Activated CD8-positive, alpha-beta memory T cell treated with anti-CD3 and anti-CD28 coated beads for 4 hours (primary cell): ENCODE data around the gene MTM1.

Source experiments
- DNase-seq, 2 donors: peaks; one replicate each; pipeline ENCODE4 v3.0.0-alpha.2; 2020; ENCODE audit warnings: low read depth in 2 of 2

MTM1 gene

GRCh38 chrX:150664290-150664689, 95.9 kb downstream of the MTM1 start:
- DNase-seq = no peak

GRCh38 chrX:150676221-150676620, 107.8 kb downstream of the MTM1 start:
- no peak for DNase-seq

- no peak for DNase-seq
Measured at GRCh38 chrX:150680974-150681373, 112.6 kb downstream of the MTM1 start.

- DNase-seq = no peak
Measured at GRCh38 chrX:150683112-150683511, 114.7 kb downstream of the MTM1 start.

- no peak for DNase-seq
Measured at GRCh38 chrX:150683536-150684146, 115.2 kb downstream of the MTM1 start.

GRCh38 chrX:150688911-150689451, 120.6 kb downstream of the MTM1 start:
- no peak for DNase-seq

- no peak for DNase-seq
Measured at GRCh38 chrX:150690126-150690525, 121.7 kb downstream of the MTM1 start.

- DNase-seq = no peak
Measured at GRCh38 chrX:150692296-150692695, 123.9 kb downstream of the MTM1 start.

GRCh38 chrX:150692831-150693724, 124.7 kb downstream of the MTM1 start, which contains the start of gene MTMR1:
MTMR1 (plus strand) TSS chrX:150693396; CDS start chrX:150693531, 135 bp downstream.
- DNase-seq = peak in 1 of 2 donors; percentile 23

GRCh38 chrX:150693725-150694574, 125.5 kb downstream of the MTM1 start:
- peak in 1 of 2 donors; percentile 53 for DNase-seq

- no peak for DNase-seq
Measured at GRCh38 chrX:150694738-150695410, 126.5 kb downstream of the MTM1 start.

GRCh38 chrX:150696331-150696730, 127.9 kb downstream of the MTM1 start:
- no peak for DNase-seq

GRCh38 chrX:150696866-150697265, 128.4 kb downstream of the MTM1 start:
- no peak for DNase-seq

- DNase-seq = no peak
Measured at GRCh38 chrX:150697641-150698040, 129.2 kb downstream of the MTM1 start.

- no peak for DNase-seq
Measured at GRCh38 chrX:150698981-150699380, 130.6 kb downstream of the MTM1 start.

- no peak for DNase-seq
Measured at GRCh38 chrX:150700107-150700506, 131.7 kb downstream of the MTM1 start.

GRCh38 chrX:150701377-150701776, 133.0 kb downstream of the MTM1 start:
- DNase-seq = no peak

- no peak for DNase-seq
Measured at GRCh38 chrX:150702966-150703694, 134.7 kb downstream of the MTM1 start.

GRCh38 chrX:150703695-150703974, 135.2 kb downstream of the MTM1 start:
- no peak for DNase-seq

GRCh38 chrX:150704030-150704613, 135.7 kb downstream of the MTM1 start:
- DNase-seq = no peak
